ENCODE results near the gene MED25. TPM values are rescaled to one million over a fixed set of nuclear protein-coding genes. Genes with fewer than 3 reads are reported as not detected.

The MED25 gene
- total and polyA plus RNA-seq, 2 of the 4 experiments (the other 2 are of a cell fraction): 4.7 to 38.5 TPM

- Histone ChIP-seq H3K14ac (replicated peaks; ENCODE audit: low read depth, low read length) (no peak overlapping the region), H3K4me1 (ENCODE audit: control insufficient read depth, insufficient read depth, low read length) (peaks cover 7% of the 10 kb centered on the region), H4K20me1 (ENCODE audit: insufficient read depth, low read length) (no peaks in the 10 kb centered on the region; the same call in 1 of the 2 replicates), H3K4me2 (ENCODE audit: low read depth, low read length) (no peak overlapping the region), H3K79me1 (ENCODE audit: low read depth in 1 of 2, low read length in 2 of 2) (peaks cover 22 to 48% of the 10 kb centered on the region in 2 experiments), H4K91ac (ENCODE audit: insufficient read depth, low read depth, low read length) (no peak overlapping the region), H3K9me3 (ENCODE audit: control insufficient read depth, insufficient read depth, low read length) (peaks cover 6% of the 10 kb centered on the region; the same call in 1 of the 2 replicates), H2BK5ac (ENCODE audit: low read depth, low read length, poor library complexity, severe bottlenecking) (no peak overlapping the region), H3K27ac (ENCODE audit: insufficient read depth, low read length) (no peak overlapping the region), H3K23ac (ENCODE audit: low read depth, low read length) (no peak overlapping the region), H2BK120ac (ENCODE audit: low read depth, low read length) (no peak overlapping the region), H2AK5ac (ENCODE audit: low read depth, low read length) (no peak overlapping the region), H2AFZ (replicated peaks; ENCODE audit: low read length, poor library complexity) (no peak overlapping the region), H3K9ac (ENCODE audit: low read depth, low read length) (no peak overlapping the region), H3K4ac (ENCODE audit: low read depth, low read length) (no peak overlapping the region), H3K9me1 (ENCODE audit: insufficient read depth, low read length) (peaks cover 10% of the 10 kb centered on the region), H2BK15ac (ENCODE audit: low read depth, low read length) (no peak overlapping the region), H2AK9ac (replicated peaks; ENCODE audit: low read depth, low read length, poor library complexity) (no peak overlapping the region), H2BK20ac (ENCODE audit: low read depth, low read length) (no peak overlapping the region), H3K18ac (ENCODE audit: low read depth, low read length) (no peak overlapping the region), H4K8ac (ENCODE audit: low read depth in 2 of 2, low read length in 2 of 2) (no peak overlapping the region), H3K27me3 (ENCODE audit: control insufficient read depth, insufficient read depth, low read length) (no peaks in the 10 kb centered on the region), H3K56ac (ENCODE audit: extremely low read depth, insufficient read depth, low read length) (no peak overlapping the region), H3K4me3 (ENCODE audit: insufficient read depth, low read depth, low read length) (no peak overlapping the region), H3K36me3 (ENCODE audit: control insufficient read depth, insufficient read depth, low read length) (peaks cover 47% of the 10 kb centered on the region), H4K5ac (ENCODE audit: low read depth, low read length) (no peak overlapping the region)
- in situ Hi-C loops (cut with MboI; ENCODE audit: low sequenced_read_pairs) (no loop called here), intact Hi-C loops (cut with micrococcal nuclease) (loop anchor here (5.0 kb wide), 1 partner anchor 148 kb away; the partner anchor contains the start of genes VRK3 and ZNF473), dilution Hi-C loops (cut with HindIII; ENCODE audit: low sequenced_read_pairs, unreplicated experiment) (no loop called here)
- TSS peak; percentile 56 for BruUV-seq (replicated peaks)
- CTCF ChIA-PET: no interaction called here
- WGBS, 2 experiments (ENCODE audit: extremely low coverage in 2 of 2, insufficient read length in 1 of 2): 93% methylated on average over 7 of the region's 12 CpGs; no CpG with 5 or more reads in 1 of the 2 experiments
- no peak for DNase-seq
- TF ChIP-seq RFX5 (IDR thresholded peaks at IDR 0.05; ENCODE audit: low read depth, low read length): no peak
- no peak for TF ChIP-seq MAZ (IDR thresholded peaks at IDR 0.05; ENCODE audit: borderline replicate concordance, low read depth, low read length)
- no peak for TF ChIP-seq CEBPB (IDR thresholded peaks at IDR 0.05; ENCODE audit: low read depth, low read length)
- no peak for TF ChIP-seq RCOR1 (IDR thresholded peaks at IDR 0.05; ENCODE audit: insufficient replicate concordance, low read length)
- no peak for TF ChIP-seq FOS (IDR thresholded peaks at IDR 0.05; ENCODE audit: low read depth, low read length)
- POLR2A ChIA-PET (ENCODE audit: unreplicated experiment): no interaction called here
- ATAC-seq (ENCODE audit: low read depth): no peak
Observed at GRCh38 chr19:49879243-49879963, 61.3 kb downstream of the MED25 start.

All from IMR-90 (cell line).